Suprapubic skin (tissue), 4 donors: ENCODE results near the gene CCDC63. TPM values are rescaled to one million over a fixed set of nuclear protein-coding genes. Genes with fewer than 3 reads are reported as not detected.

Source experiments
- DNase-seq, 2 donors: peaks; one replicate each; pipeline ENCODE4 v3.0.0-alpha.2; 2019; ENCODE audit warnings: low spot score in 2 of 2
- H3K27ac ChIP-seq: fragments of 200-600 bp; sonication (generic); one replicate; pipeline ENCODE4 v1.5.1; 2019
- H3K27me3 ChIP-seq: fragments of 200-600 bp; sonication (generic); one replicate; pipeline ENCODE4 v1.5.1; 2019
- H3K36me3 ChIP-seq: fragments of 200-600 bp; sonication (generic); one replicate; pipeline ENCODE4 v1.5.1; 2019
- H3K4me1 ChIP-seq: fragments of 200-600 bp; sonication (generic); one replicate; pipeline ENCODE4 v1.5.1; 2019
- H3K4me3 ChIP-seq: fragments of 200-600 bp; sonication (generic); one replicate; pipeline ENCODE4 v1.5.1; 2019; ENCODE audit warnings: mild to moderate bottlenecking
- H3K9me3 ChIP-seq: fragments of 200-600 bp; sonication (generic); one replicate; pipeline ENCODE4 v1.5.1; 2019
- EP300 ChIP-seq: sonication (generic); formaldehyde crosslinking; IDR thresholded peaks from one replicate; pipeline ENCODE4 v1.6.1; 2017; ENCODE audit warnings: antibody characterized with exemption
- POLR2A ChIP-seq, 2 donors: fragments of 450-650 bp; IDR thresholded peaks; one replicate each; pipeline ENCODE4 v1.6.1; 2017; ENCODE audit warnings: antibody characterized with exemption in 2 of 2, mild to moderate bottlenecking in 2 of 2, moderate library complexity in 2 of 2
- POLR2AphosphoS5 ChIP-seq, 3 donors: sonication (generic); formaldehyde crosslinking; IDR thresholded peaks; one replicate each; pipeline ENCODE4 v1.6.1; 2017; ENCODE audit warnings: antibody characterized with exemption in 3 of 3
- WGBS: methylation state at CpG from one replicate; pipeline ENCODE4 v1.1.5; 2018; 5-methylcytosine and 5-hydroxymethylcytosine counted together
- total RNA-seq, 4 donors: library from RNA; depleted of rRNA; stranded (reverse); fragments of >200 nt; gene quantifications; one replicate each; pipeline ENCODE4 v1.1.0, GENCODE V29; 2016
- TF ChIP-seq, protein P1 (sequence below), 2 donors: fragments of 200-600 bp in 1 of 2; fragments of 450-650 bp in 1 of 2; sonication (generic) in 1 of 2; IDR thresholded peaks; one replicate each; pipeline ENCODE4 v1.5.1; 2016 to 2019; ENCODE audit warnings: antibody characterized with exemption in 2 of 2, mild to moderate bottlenecking in 1 of 2, moderate library complexity in 1 of 2

CCDC63 gene
- total RNA-seq, 4 donors from 2014 or later, result not detected

DNA sequence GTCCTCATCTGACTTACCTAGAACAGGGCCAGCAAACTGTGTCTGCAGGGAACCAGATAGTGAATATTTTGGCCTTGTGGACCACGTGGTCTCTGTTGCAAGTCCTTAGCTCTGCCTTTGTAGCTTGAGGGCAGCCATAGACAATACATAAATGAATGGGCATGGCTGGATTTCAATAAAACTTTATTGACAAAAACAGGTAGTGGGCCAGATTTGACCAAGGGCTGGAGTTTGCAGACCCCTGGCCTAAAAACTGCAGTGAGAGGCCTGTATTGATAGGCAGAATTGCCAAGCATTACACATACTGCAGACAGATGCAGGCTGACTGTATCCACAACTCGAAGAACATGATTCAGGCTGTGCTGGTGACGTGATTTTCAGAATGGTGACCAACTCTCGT, 25.3 kb downstream of the CCDC63 start:
- H3K27ac ChIP-seq, result no peak overlapping the region
- TF ChIP-seq, protein P1, sequence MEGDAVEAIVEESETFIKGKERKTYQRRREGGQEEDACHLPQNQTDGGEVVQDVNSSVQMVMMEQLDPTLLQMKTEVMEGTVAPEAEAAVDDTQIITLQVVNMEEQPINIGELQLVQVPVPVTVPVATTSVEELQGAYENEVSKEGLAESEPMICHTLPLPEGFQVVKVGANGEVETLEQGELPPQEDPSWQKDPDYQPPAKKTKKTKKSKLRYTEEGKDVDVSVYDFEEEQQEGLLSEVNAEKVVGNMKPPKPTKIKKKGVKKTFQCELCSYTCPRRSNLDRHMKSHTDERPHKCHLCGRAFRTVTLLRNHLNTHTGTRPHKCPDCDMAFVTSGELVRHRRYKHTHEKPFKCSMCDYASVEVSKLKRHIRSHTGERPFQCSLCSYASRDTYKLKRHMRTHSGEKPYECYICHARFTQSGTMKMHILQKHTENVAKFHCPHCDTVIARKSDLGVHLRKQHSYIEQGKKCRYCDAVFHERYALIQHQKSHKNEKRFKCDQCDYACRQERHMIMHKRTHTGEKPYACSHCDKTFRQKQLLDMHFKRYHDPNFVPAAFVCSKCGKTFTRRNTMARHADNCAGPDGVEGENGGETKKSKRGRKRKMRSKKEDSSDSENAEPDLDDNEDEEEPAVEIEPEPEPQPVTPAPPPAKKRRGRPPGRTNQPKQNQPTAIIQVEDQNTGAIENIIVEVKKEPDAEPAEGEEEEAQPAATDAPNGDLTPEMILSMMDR (IDR thresholded peaks at IDR 0.05), result no peak
- no peak for TF ChIP-seq POLR2A (IDR thresholded peaks at IDR 0.05)
- TF ChIP-seq EP300, result no peak
- TF ChIP-seq POLR2AphosphoS5 (IDR thresholded peaks at IDR 0.05), result no peak
- H3K36me3 ChIP-seq, result no peaks in the 10 kb centered on the region
- H3K4me1 ChIP-seq, result no peaks in the 10 kb centered on the region
- DNase-seq, result no peak
- H3K9me3 ChIP-seq, result no peaks in the 10 kb centered on the region
- no peaks in the 10 kb centered on the region for H3K27me3 ChIP-seq
- H3K4me3 ChIP-seq, result no peak overlapping the region
- WGBS, result 88% methylated on average over 4 of the region's 4 CpGs

DNA sequence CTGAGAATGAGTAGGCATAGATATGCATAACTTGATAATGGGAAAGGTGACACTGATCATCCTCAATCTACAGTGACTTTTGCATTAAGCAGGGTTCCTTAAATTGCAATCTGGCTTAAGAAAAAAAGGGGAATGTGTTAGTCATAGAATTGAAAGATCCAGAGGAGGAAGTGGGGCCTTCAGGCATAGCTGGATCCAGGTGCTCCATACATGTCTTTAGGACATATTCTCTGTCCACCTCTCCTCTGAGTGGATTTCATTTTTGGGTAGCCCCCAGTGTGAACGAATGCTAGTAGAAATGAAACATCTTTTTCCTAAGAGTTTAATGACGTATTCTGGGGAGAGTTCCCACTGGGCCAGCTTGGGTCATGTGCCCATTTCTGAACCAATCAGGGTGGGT, 27.6 kb downstream of the CCDC63 start:
- no peak overlapping the region for H3K4me3 ChIP-seq
- H3K36me3 ChIP-seq, result no peaks in the 10 kb centered on the region
- H3K27me3 ChIP-seq, result no peaks in the 10 kb centered on the region
- DNase-seq, result no peak
- H3K9me3 ChIP-seq, result no peaks in the 10 kb centered on the region
- no peaks in the 10 kb centered on the region for H3K4me1 ChIP-seq
- 81% methylated on average over 2 of the region's 2 CpGs for WGBS
- TF ChIP-seq EP300 (no peak), POLR2AphosphoS5 (IDR thresholded peaks at IDR 0.05) (no peak), POLR2A (IDR thresholded peaks at IDR 0.05) (no peak)
- TF ChIP-seq, protein P1 (IDR thresholded peaks at IDR 0.05), result no peak
- H3K27ac ChIP-seq, result no peak overlapping the region

DNA sequence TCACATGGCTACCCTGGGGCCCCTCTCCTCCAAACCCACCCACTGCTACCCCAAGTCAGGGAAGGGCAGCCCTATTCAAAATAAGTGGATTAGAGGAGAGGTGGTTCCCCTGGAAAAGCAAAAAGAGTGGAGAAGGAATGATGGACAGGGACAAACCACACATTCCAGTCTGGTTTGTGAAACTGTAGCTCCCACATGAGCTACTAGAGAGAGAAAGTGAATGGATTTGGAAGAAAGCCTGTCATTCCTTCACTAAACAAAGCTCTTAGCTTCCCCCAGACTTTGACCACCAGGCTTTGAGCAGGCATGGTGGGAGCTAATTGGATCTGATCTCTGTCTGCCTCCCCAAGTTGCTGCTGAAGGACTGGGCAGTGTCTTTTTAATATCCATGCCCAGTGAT, 28.0 kb downstream of the CCDC63 start:
- no peaks in the 10 kb centered on the region for H3K27me3 ChIP-seq
- no peaks in the 10 kb centered on the region for H3K9me3 ChIP-seq
- no peak overlapping the region for H3K4me3 ChIP-seq
- H3K4me1 ChIP-seq, result no peaks in the 10 kb centered on the region
- H3K27ac ChIP-seq, result no peak overlapping the region
- TF ChIP-seq POLR2AphosphoS5 (IDR thresholded peaks at IDR 0.05) (no peak), EP300 (no peak), POLR2A (IDR thresholded peaks at IDR 0.05) (no peak)
- TF ChIP-seq, protein P1 (IDR thresholded peaks at IDR 0.05), result no peak
- no peaks in the 10 kb centered on the region for H3K36me3 ChIP-seq
- DNase-seq, result no peak

DNA sequence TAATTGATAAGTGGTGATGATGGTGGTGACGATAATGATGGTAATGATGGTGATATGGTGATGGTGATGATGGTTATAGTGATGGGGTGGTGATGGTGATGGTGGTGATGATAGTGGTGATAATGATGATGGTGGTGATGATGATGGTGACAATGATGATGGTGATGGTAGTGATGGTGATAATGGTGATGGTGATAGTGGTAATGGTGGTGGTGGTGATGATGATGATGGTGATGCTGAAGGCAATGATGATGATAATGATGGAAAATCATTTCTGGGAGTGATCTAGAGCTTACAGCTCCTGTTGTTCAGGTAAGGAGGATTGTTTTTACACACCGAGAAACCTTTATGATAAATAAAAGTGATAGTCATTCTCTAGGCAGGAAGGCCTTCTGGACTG, 33.9 kb downstream of the CCDC63 start:
- no peaks in the 10 kb centered on the region for H3K27me3 ChIP-seq
- H3K36me3 ChIP-seq, result no peaks in the 10 kb centered on the region
- peaks cover 3% of the 10 kb centered on the region for H3K4me1 ChIP-seq
- 71% methylated on average over 2 of the region's 2 CpGs for WGBS
- DNase-seq, result no peak
- H3K9me3 ChIP-seq, result no peaks in the 10 kb centered on the region
- TF ChIP-seq POLR2AphosphoS5 (IDR thresholded peaks at IDR 0.05) (no peak), POLR2A (IDR thresholded peaks at IDR 0.05) (no peak), EP300 (no peak)
- TF ChIP-seq, protein P1 (IDR thresholded peaks at IDR 0.05), result no peak
- no peak overlapping the region for H3K4me3 ChIP-seq
- H3K27ac ChIP-seq, result no peak overlapping the region

DNA sequence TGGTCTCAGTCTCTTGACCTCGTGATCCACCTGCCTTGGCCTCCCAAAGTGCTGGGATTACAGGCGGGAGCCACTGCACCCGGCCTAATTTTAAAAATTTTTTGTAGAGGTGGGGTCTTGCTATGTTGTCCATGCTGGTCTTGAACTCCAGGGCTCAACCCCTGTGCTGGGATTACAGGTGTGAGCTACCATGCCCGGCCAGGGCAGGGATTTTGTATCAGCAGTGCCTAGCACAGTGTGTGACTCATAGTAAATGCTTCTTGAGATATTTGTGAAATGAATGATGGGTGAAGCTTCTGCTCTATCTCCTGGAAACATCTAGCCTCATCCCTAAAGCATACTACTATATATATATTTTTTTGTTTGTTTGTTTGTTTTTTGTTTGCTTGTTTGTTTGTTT, 36.5 kb downstream of the CCDC63 start:
- WGBS, result 93% methylated on average over 4 of the region's 4 CpGs
- Histone ChIP-seq H3K27me3 (no peaks in the 10 kb centered on the region), H3K4me1 (peaks cover 3% of the 10 kb centered on the region), H3K9me3 (no peaks in the 10 kb centered on the region), H3K27ac (no peak overlapping the region), H3K36me3 (no peaks in the 10 kb centered on the region), H3K4me3 (no peak overlapping the region)
- no peak for DNase-seq
- TF ChIP-seq EP300 (no peak), POLR2A (IDR thresholded peaks at IDR 0.05) (no peak), POLR2AphosphoS5 (IDR thresholded peaks at IDR 0.05) (no peak)
- TF ChIP-seq, protein P1 (IDR thresholded peaks at IDR 0.05), result no peak
